IMR-90 (cell line): ENCODE measurements around the gene EME2. TPM values are rescaled to one million over a fixed set of nuclear protein-coding genes. Genes with fewer than 3 reads are reported as not detected.

Experiments
- ATAC-seq: fragments of 200-7000 bp; cut with Tn5 transposase; 2 replicates; pipeline ENCODE4 v1.9.1; 2020; ENCODE audit warnings: low read depth, mild to moderate bottlenecking, moderate library complexity
- BruUV-seq: library from RNA; stranded (reverse); fragments of 400-500 nt; replicated peaks from 2 replicates; lab custom pipeline; 2021; lab: Mats Ljungman, UMichigan
- CTCF ChIA-PET: fragments of 300-600 bp; formaldehyde crosslinking; extraction: SDS; loops from one replicate; lab custom pipeline; 2021; ENCODE audit warnings: antibody characterized with exemption; lab: Yijun Ruan, JAX
- POLR2A ChIA-PET: fragments of 300-600 bp; sonication (Branson Sonifier 250); formaldehyde crosslinking; loops from one replicate; lab custom pipeline; 2022; ENCODE audit warnings: antibody characterized with exemption; ENCODE audit not compliant: unreplicated experiment; lab: Charles Lee
- DNase-seq: peaks from one replicate; pipeline ENCODE4 v3.0.0; 2013
- H2AFZ ChIP-seq: replicated peaks from 2 replicates; pipeline ENCODE3; 2013; ENCODE audit warnings: low read length, mild to moderate bottlenecking; ENCODE audit not compliant: poor library complexity
- H2AK5ac ChIP-seq: 2 replicates; pipeline ENCODE4 v1.6.1; 2013; ENCODE audit warnings: low read depth, low read length, inconsistent platforms
- H2AK9ac ChIP-seq: replicated peaks from 2 replicates; pipeline ENCODE3; 2013; ENCODE audit warnings: mild to moderate bottlenecking, low read depth, low read length, moderate library complexity; ENCODE audit not compliant: poor library complexity
- H2BK120ac ChIP-seq: 2 replicates; pipeline ENCODE4 v1.6.1; 2013; ENCODE audit warnings: low read depth, low read length, inconsistent platforms
- H2BK15ac ChIP-seq: 3 replicates; pipeline ENCODE4 v1.6.1; 2013; ENCODE audit warnings: low read depth, low read length, inconsistent platforms
- H2BK20ac ChIP-seq: 2 replicates; pipeline ENCODE4 v1.6.1; 2013; ENCODE audit warnings: low read depth, mild to moderate bottlenecking, inconsistent platforms, low read length, moderate library complexity
- H2BK5ac ChIP-seq: 2 replicates; pipeline ENCODE4 v1.6.1; 2013; ENCODE audit warnings: mild to moderate bottlenecking, low read depth, low read length, inconsistent platforms; ENCODE audit not compliant: poor library complexity, severe bottlenecking
- H3K14ac ChIP-seq: replicated peaks from 2 replicates; pipeline ENCODE4 v1.6.1; 2013; ENCODE audit warnings: low read depth, low read length, inconsistent platforms
- H3K18ac ChIP-seq: 2 replicates; pipeline ENCODE4 v1.6.1; 2013; ENCODE audit warnings: low read depth, low read length, control low read depth
- H3K23ac ChIP-seq: 2 replicates; pipeline ENCODE4 v1.6.1; 2013; ENCODE audit warnings: low read depth, low read length, inconsistent platforms
- H3K27ac ChIP-seq: 2 replicates; pipeline ENCODE4 v1.5.1; 2013; ENCODE audit warnings: mild to moderate bottlenecking, control low read depth, low read length; ENCODE audit not compliant: insufficient read depth
- H3K27me3 ChIP-seq: 2 replicates; pipeline ENCODE4 v1.6.1; 2013; ENCODE audit warnings: low read length; ENCODE audit not compliant: control insufficient read depth, insufficient read depth
- H3K36me3 ChIP-seq: 2 replicates; pipeline ENCODE4 v1.6.1; 2013; ENCODE audit warnings: low read length, mixed read lengths; ENCODE audit not compliant: control insufficient read depth, insufficient read depth
- H3K4ac ChIP-seq: 2 replicates; pipeline ENCODE4 v1.6.1; 2013; ENCODE audit warnings: low read depth, low read length, inconsistent platforms
- H3K4me1 ChIP-seq: 2 replicates; pipeline ENCODE4 v1.6.1; 2013; ENCODE audit warnings: low read length, mixed read lengths; ENCODE audit not compliant: control insufficient read depth, insufficient read depth
- H3K4me2 ChIP-seq: 2 replicates; pipeline ENCODE4 v1.6.1; 2013; ENCODE audit warnings: low read depth, mild to moderate bottlenecking, control low read depth, low read length, moderate library complexity
- H3K4me3 ChIP-seq: 2 replicates; pipeline ENCODE4 v1.5.1; 2013; ENCODE audit warnings: low read depth, mild to moderate bottlenecking, control low read depth, low read length, moderate library complexity; ENCODE audit not compliant: insufficient read depth
- H3K56ac ChIP-seq: 2 replicates; pipeline ENCODE4 v1.6.1; 2013; ENCODE audit warnings: low read length, inconsistent platforms; ENCODE audit not compliant: insufficient read depth; ENCODE audit errors: extremely low read depth
- H3K79me1 ChIP-seq, 2 experiments: 2 replicates each; pipeline ENCODE4 v1.6.1; 2013; ENCODE audit warnings: low read length in 2 of 2, inconsistent platforms in 1 of 2, low read depth in 1 of 2
- H3K9ac ChIP-seq: 2 replicates; pipeline ENCODE4 v1.6.1; 2013; ENCODE audit warnings: low read depth, low read length, control low read depth
- H3K9me1 ChIP-seq: 2 replicates; pipeline ENCODE4 v1.6.1; 2013; ENCODE audit warnings: low read length, inconsistent platforms; ENCODE audit not compliant: insufficient read depth
- H3K9me3 ChIP-seq: 2 replicates; pipeline ENCODE4 v1.6.1; 2013; ENCODE audit warnings: low read length; ENCODE audit not compliant: control insufficient read depth, insufficient read depth
- H4K20me1 ChIP-seq: 2 replicates; pipeline ENCODE4 v1.6.1; 2013; ENCODE audit warnings: low read length, inconsistent platforms; ENCODE audit not compliant: insufficient read depth
- H4K5ac ChIP-seq: 2 replicates; pipeline ENCODE4 v1.6.1; 2013; ENCODE audit warnings: mild to moderate bottlenecking, low read depth, low read length, control low read depth
- H4K8ac ChIP-seq, 2 experiments: 2 replicates each; pipeline ENCODE4 v1.6.1; 2013; ENCODE audit warnings: low read depth in 2 of 2, low read length in 2 of 2, control low read depth in 1 of 2, inconsistent platforms in 1 of 2
- H4K91ac ChIP-seq: 2 replicates; pipeline ENCODE4 v1.6.1; 2013; ENCODE audit warnings: low read depth, low read length, inconsistent platforms; ENCODE audit not compliant: insufficient read depth
- CEBPB ChIP-seq: IDR thresholded peaks from 2 replicates; pipeline ENCODE4 v1.6.1; 2012; ENCODE audit warnings: low read depth, low read length, improper control_type of control experiment
- CTCF ChIP-seq: conservative IDR thresholded peaks from 2 replicates; pipeline ENCODE4 v1.5.1; 2012; ENCODE audit warnings: mild to moderate bottlenecking, low read depth, low read length, improper control_type of control experiment
- NFE2L2 ChIP-seq: fragments of 150-350 bp; IDR thresholded peaks from 2 replicates; pipeline ENCODE4 v1.6.1; 2016; ENCODE audit warnings: low read depth, mild to moderate bottlenecking, low read length
- SMC3 ChIP-seq: fragments of 150-350 bp; IDR thresholded peaks from 2 replicates; pipeline ENCODE4 v1.6.1; 2016; ENCODE audit warnings: low read depth, mild to moderate bottlenecking, antibody characterized with exemption, low read length, moderate library complexity
- WGBS, 2 experiments: methylation state at CpG; one replicate each; pipeline versions ENCODE4 v1.1.5 to v1.1.7; 2013; ENCODE audit warnings: missing lambda C conversion rate in 2 of 2; ENCODE audit not compliant: insufficient read length in 1 of 2; ENCODE audit errors: extremely low coverage in 2 of 2; 5-methylcytosine and 5-hydroxymethylcytosine counted together
- dilution Hi-C: fragments of 300-500 bp; cut with HindIII; formaldehyde crosslinking; loops from one replicate; pipeline ENCODE4 v1.14.3; 2018; ENCODE audit warnings: low sequenced_read_pairs; ENCODE audit not compliant: unreplicated experiment
- in situ Hi-C: fragments of 300-500 bp; cut with MboI; formaldehyde crosslinking; loops from 3 replicates; pipeline ENCODE4 v1.14.3; 2019; ENCODE audit warnings: low sequenced_read_pairs, inconsistent platforms, mixed read lengths
- intact Hi-C: fragments of 100-400 bp; cut with micrococcal nuclease; formaldehyde crosslinking; loops from 2 replicates; pipeline ENCODE4 v1.10.0; 2022
- polyA plus RNA-seq, 3 experiments: library from polyadenylated mRNA; depleted of rRNA; stranded (reverse); fragments of >200 nt; gene quantifications; 2 replicates each; pipeline ENCODE4 v1.2.3, GENCODE V29; 2012; ENCODE audit warnings: low replicate concordance in 1 of 3
- total RNA-seq: library from RNA; depleted of rRNA; stranded (reverse); fragments of >200 nt; gene quantifications from 2 replicates; pipeline ENCODE4 v1.2.3, GENCODE V29; 2012

The EME2 gene
- total and polyA plus RNA-seq, 2 of the 4 experiments (the other 2 are of a cell fraction): 1.3 to 9.6 TPM

DNA sequence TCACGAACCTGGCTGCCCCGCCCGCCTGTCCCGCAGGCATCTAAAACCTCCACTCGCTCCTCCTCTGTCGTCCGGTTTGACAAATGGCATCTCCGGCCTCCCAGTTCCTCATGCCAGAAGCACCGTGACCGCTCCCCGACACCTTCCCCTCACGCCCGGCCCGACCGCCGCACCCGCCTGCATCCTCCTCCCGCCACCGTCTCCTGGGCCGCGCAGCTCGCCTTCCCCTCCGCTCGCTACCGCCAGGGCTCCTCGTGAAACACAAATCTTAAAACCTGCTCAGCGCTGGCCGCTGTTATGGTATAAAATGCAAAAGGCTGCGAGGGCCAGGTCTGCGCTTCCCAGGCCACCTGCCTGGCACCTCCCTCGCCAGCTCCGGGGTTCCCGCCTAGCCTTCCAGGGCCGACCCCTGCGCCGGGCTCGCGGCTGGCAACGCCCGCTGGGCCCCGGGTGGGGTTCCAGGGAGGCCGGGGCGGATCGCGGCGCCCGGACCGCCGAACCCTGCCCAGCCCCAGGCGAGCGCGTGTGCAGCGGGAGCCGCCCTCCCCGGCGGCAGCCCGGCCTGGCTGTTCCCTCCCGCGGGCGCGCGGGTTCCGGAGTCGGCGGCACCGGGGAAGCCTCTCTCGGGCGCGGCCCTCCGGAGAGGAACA lies 9.3 kb downstream of the EME2 start:
- no peak overlapping the region for H3K14ac ChIP-seq
- TF ChIP-seq CEBPB: no peak
- no peak for TF ChIP-seq SMC3
- 0 out of 2 replicates have a peak, but pooled peaks have one; percentile 5 for TF ChIP-seq CTCF
- TF ChIP-seq NFE2L2: no peak
- H3K9ac ChIP-seq: peak overlapping the region; percentile 66
- H3K27me3 ChIP-seq: no peaks in the 10 kb centered on the region
- H2BK20ac ChIP-seq: no peak overlapping the region
- peak overlapping the region; percentile 88 for H2AK9ac ChIP-seq
- no peak overlapping the region for H4K8ac ChIP-seq
- no peak overlapping the region for H2BK5ac ChIP-seq
- no peak overlapping the region for H3K23ac ChIP-seq
- H2AK5ac ChIP-seq: no peak overlapping the region
- peak; percentile 21 for ATAC-seq
- H3K4me1 ChIP-seq: peaks cover 3% of the 10 kb centered on the region; the same call in 1 of the 2 replicates
- H2BK120ac ChIP-seq: no peak overlapping the region
- H2BK15ac ChIP-seq: no peak overlapping the region
- in situ Hi-C loops (no loop called here), intact Hi-C loops (loop anchor here (5.0 kb wide), 1 partner anchor 45 kb away; the partner anchor contains the start of genes FAHD1 and HAGH), dilution Hi-C loops (no loop called here)
- CTCF ChIA-PET: interaction anchor here (1.2 kb wide), 1 partner anchor 141 kb away, joined by 3 read pairs; no protein-coding TSS in a partner anchor
- POLR2A ChIA-PET: no interaction called here
- DNase-seq: peak; percentile 6
- H3K9me3 ChIP-seq: no peaks in the 10 kb centered on the region
- H3K4ac ChIP-seq: peak overlapping the region; percentile 0; the same call in 1 of the 2 replicates
- H4K91ac ChIP-seq: no peak overlapping the region
- peak overlapping the region; percentile 75 for H3K4me2 ChIP-seq
- H3K27ac ChIP-seq: peak overlapping the region; percentile 12; the same call in 1 of the 2 replicates
- peak overlapping the region; percentile 88 for H2AFZ ChIP-seq
- peak overlapping the region; percentile 79 for H3K4me3 ChIP-seq
- H3K18ac ChIP-seq: no peak overlapping the region
- peaks cover 40% of the 10 kb centered on the region for H4K20me1 ChIP-seq
- WGBS, 2 experiments: 1% methylated on average over 27 of the region's 70 CpGs; no CpG with 5 or more reads in 1 of the 2 experiments
- BruUV-seq: no TSS peak
- H3K36me3 ChIP-seq: peaks cover 32% of the 10 kb centered on the region
- H3K79me1 ChIP-seq: peaks cover 17 to 66% of the 10 kb centered on the region in 2 experiments
- no peak overlapping the region for H3K56ac ChIP-seq
- no peak overlapping the region for H4K5ac ChIP-seq
- H3K9me1 ChIP-seq: peaks cover 7% of the 10 kb centered on the region; the same call in 1 of the 2 replicates
